ENCODE data around the gene YWHAH. TPM values are rescaled to one million over a fixed set of nuclear protein-coding genes. Genes with fewer than 3 reads are reported as not detected.

The YWHAH gene
- total and polyA plus RNA-seq, 2 donors (not counting 1 experiment from before 2014, with no cell fraction given): 32.6 to 51.1 TPM

DNA sequence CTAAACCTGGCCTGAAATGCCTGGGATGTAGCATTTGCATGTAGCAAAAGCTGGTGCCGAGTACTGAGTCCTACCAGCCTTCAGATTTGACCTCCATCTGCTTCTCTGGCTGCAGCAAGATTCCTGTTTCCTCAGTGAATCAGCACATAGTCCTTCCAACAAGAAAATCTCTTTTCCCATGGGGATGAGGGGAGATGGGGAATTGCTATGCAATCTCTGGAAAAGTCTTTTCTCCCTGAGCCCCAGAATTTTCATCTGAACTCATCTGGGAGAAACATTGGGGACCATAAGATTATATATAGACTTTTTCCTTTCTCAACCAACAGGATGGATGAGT, 32.0 kb upstream of the YWHAH start:
- Histone ChIP-seq H3K27me3 (replicated peaks in 1 of 4; ENCODE audit: control extremely low read depth in 1 of 4, control insufficient read depth in 3 of 4, insufficient read depth in 4 of 4, low read length in 3 of 4) (no peaks in the 10 kb centered on the region), H3K36me3 (replicated peaks in 1 of 2; ENCODE audit: control extremely low read depth in 1 of 2, control insufficient read depth in 1 of 2, extremely low read depth in 1 of 2, insufficient read depth in 2 of 2, low read length in 1 of 2) (peaks cover 4 to 18% of the 10 kb centered on the region in 2 experiments), H3K79me2 (ENCODE audit: control insufficient read depth, insufficient read depth, low read length) (no peaks in the 10 kb centered on the region), H2AFZ (ENCODE audit: insufficient read depth, low read depth, low read length, poor library complexity, severe bottlenecking) (no peak overlapping the region), H3K9me3 (ENCODE audit: control extremely low read depth in 1 of 3, control insufficient read depth in 2 of 3, insufficient read depth in 1 of 3, low read length in 2 of 3) (no peaks in the 10 kb centered on the region), H3K4me2 (replicated peaks; ENCODE audit: low read depth, low read length, poor library complexity, severe bottlenecking) (no peak overlapping the region), H3K9ac (ENCODE audit: low read length) (no peak overlapping the region), H4K20me1 (ENCODE audit: control insufficient read depth, insufficient read depth, low read length, poor library complexity, severe bottlenecking) (no peaks in the 10 kb centered on the region), H3K4me1 (ENCODE audit: control insufficient read depth in 2 of 2, insufficient read depth in 2 of 2, low read length in 2 of 2) (peaks cover 9% of the 10 kb centered on the region in 2 donors), H3K27ac (ENCODE audit: low read length in 2 of 2) (no peak overlapping the region), H3K4me3 (ENCODE audit: control extremely low read depth in 1 of 5, extremely low read depth in 1 of 5, insufficient read depth in 1 of 5, low read depth in 2 of 5, low read length in 4 of 5) (no peak overlapping the region)
- ChIA-PET POLR2A (interaction anchor here (0.6 kb wide), 1 partner anchor 29 kb away, joined by 5 read pairs; no protein-coding TSS in a partner anchor), CTCF (no interaction called here)
- no peaks in the 10 kb centered on the region for H3K27me3 Mint-ChIP-seq
- intact Hi-C loops (cut with micrococcal nuclease): no loop called here
- no peaks in the 10 kb centered on the region for H3K9me3 Mint-ChIP-seq (ENCODE audit: insufficient read depth)
- WGBS (ENCODE audit: insufficient coverage): 88% methylated on average over 1 of the region's 1 CpG
- no peak overlapping the region for H3K27ac Mint-ChIP-seq
- DNase-seq (no peak), ATAC-seq (ENCODE audit: low read depth) (no peak)
- H3K4me3 Mint-ChIP-seq: no peak overlapping the region
- H3K4me1 Mint-ChIP-seq: peaks cover 10% of the 10 kb centered on the region
- TF ChIP-seq EZH2 (IDR thresholded peaks at IDR 0.05; ENCODE audit: borderline replicate concordance, insufficient read depth, low read depth, low read length, poor library complexity, severe bottlenecking): no peak

DNA sequence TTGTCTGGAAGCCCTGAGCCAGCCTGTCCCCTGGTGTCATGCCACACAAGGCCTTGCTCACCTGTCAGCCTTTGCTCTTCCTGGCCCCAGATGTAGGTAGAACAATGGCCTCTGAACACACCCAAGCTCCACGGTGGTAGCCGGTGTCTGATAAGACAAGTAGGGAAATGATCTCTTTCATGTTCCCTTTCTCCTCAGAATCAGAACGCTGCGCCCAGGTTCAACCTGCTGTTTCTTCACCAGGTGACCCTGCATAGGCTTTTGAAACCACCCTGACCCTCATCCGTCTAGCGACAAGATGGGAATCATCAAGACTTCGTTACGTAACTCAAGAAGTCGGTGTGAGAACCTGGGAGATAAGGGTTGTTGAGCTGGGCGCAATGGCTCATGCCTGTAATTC, 28.7 kb upstream of the YWHAH start:
- 97% methylated on average over 10 of the region's 10 CpGs for WGBS (ENCODE audit: insufficient coverage)
- Mint-ChIP-seq H3K4me3 (no peak overlapping the region), H3K9me3 (ENCODE audit: insufficient read depth) (no peaks in the 10 kb centered on the region), H3K4me1 (peaks cover 17% of the 10 kb centered on the region), H3K27me3 (no peaks in the 10 kb centered on the region), H3K27ac (no peak overlapping the region)
- Histone ChIP-seq H3K79me2 (ENCODE audit: control insufficient read depth, insufficient read depth, low read length) (no peaks in the 10 kb centered on the region), H3K36me3 (replicated peaks in 1 of 2; ENCODE audit: control extremely low read depth in 1 of 2, control insufficient read depth in 1 of 2, extremely low read depth in 1 of 2, insufficient read depth in 2 of 2, low read length in 1 of 2) (peaks cover 3 to 4% of the 10 kb centered on the region in 2 experiments), H3K4me3 (ENCODE audit: control extremely low read depth in 1 of 5, extremely low read depth in 1 of 5, insufficient read depth in 1 of 5, low read depth in 2 of 5, low read length in 4 of 5) (no peak overlapping the region), H2AFZ (ENCODE audit: insufficient read depth, low read depth, low read length, poor library complexity, severe bottlenecking) (no peak overlapping the region), H3K4me2 (replicated peaks; ENCODE audit: low read depth, low read length, poor library complexity, severe bottlenecking) (no peak overlapping the region), H4K20me1 (ENCODE audit: control insufficient read depth, insufficient read depth, low read length, poor library complexity, severe bottlenecking) (no peaks in the 10 kb centered on the region), H3K4me1 (ENCODE audit: control insufficient read depth in 2 of 2, insufficient read depth in 2 of 2, low read length in 2 of 2) (peaks cover 12 to 14% of the 10 kb centered on the region in 2 donors), H3K9ac (ENCODE audit: low read length) (no peak overlapping the region), H3K27me3 (replicated peaks in 1 of 4; ENCODE audit: control extremely low read depth in 1 of 4, control insufficient read depth in 3 of 4, insufficient read depth in 4 of 4, low read length in 3 of 4) (no peaks in the 10 kb centered on the region), H3K27ac (ENCODE audit: low read length in 2 of 2) (no peak overlapping the region), H3K9me3 (ENCODE audit: control extremely low read depth in 1 of 3, control insufficient read depth in 2 of 3, insufficient read depth in 1 of 3, low read length in 2 of 3) (no peaks in the 10 kb centered on the region)
- POLR2A ChIA-PET: no interaction called here
- CTCF ChIA-PET: interaction anchor here (1.5 kb wide), 1 partner anchor 31 kb away, joined by 3 read pairs; no protein-coding TSS in a partner anchor
- intact Hi-C loops (cut with micrococcal nuclease): no loop called here
- TF ChIP-seq, protein P1, sequence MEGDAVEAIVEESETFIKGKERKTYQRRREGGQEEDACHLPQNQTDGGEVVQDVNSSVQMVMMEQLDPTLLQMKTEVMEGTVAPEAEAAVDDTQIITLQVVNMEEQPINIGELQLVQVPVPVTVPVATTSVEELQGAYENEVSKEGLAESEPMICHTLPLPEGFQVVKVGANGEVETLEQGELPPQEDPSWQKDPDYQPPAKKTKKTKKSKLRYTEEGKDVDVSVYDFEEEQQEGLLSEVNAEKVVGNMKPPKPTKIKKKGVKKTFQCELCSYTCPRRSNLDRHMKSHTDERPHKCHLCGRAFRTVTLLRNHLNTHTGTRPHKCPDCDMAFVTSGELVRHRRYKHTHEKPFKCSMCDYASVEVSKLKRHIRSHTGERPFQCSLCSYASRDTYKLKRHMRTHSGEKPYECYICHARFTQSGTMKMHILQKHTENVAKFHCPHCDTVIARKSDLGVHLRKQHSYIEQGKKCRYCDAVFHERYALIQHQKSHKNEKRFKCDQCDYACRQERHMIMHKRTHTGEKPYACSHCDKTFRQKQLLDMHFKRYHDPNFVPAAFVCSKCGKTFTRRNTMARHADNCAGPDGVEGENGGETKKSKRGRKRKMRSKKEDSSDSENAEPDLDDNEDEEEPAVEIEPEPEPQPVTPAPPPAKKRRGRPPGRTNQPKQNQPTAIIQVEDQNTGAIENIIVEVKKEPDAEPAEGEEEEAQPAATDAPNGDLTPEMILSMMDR (IDR thresholded peaks at IDR 0.05): no peak
- TF ChIP-seq EZH2 (IDR thresholded peaks at IDR 0.05; ENCODE audit: borderline replicate concordance, insufficient read depth, low read depth, low read length, poor library complexity, severe bottlenecking): no peak
- no peak for ATAC-seq (ENCODE audit: low read depth)
- no peak for DNase-seq
